ES-I3 (cell line): ENCODE measurements around the gene LDLRAD4.

ENCODE experiments used
- H3K36me3 ChIP-seq: 2 replicates; pipeline ENCODE4 v1.6.1; 2013; ENCODE audit warnings: mild to moderate bottlenecking, low read length, control low read depth, moderate library complexity; ENCODE audit not compliant: insufficient read depth
- H3K4me1 ChIP-seq: 2 replicates; pipeline ENCODE4 v1.6.1; 2013; ENCODE audit warnings: mild to moderate bottlenecking, control low read depth, low read length; ENCODE audit not compliant: insufficient read depth
- H3K9ac ChIP-seq: 2 replicates; pipeline ENCODE4 v1.6.1; 2013; ENCODE audit warnings: low read depth, mild to moderate bottlenecking, low read length, moderate library complexity
- H3K9me3 ChIP-seq: 2 replicates; pipeline ENCODE4 v1.6.1; 2013; ENCODE audit warnings: mild to moderate bottlenecking, low read length, moderate library complexity; ENCODE audit not compliant: control insufficient read depth, insufficient read depth

Gene LDLRAD4

GRCh38 chr18:13267431-13267873, 48.9 kb downstream of the LDLRAD4 start:
- no peak overlapping the region for H3K9ac ChIP-seq
- H3K36me3 ChIP-seq, result no peaks in the 10 kb centered on the region
- no peaks in the 10 kb centered on the region for H3K9me3 ChIP-seq
- peaks cover 21% of the 10 kb centered on the region for H3K4me1 ChIP-seq

GRCh38 chr18:13268158-13269012, 49.8 kb downstream of the LDLRAD4 start:
- peaks cover 21% of the 10 kb centered on the region for H3K4me1 ChIP-seq
- no peaks in the 10 kb centered on the region for H3K9me3 ChIP-seq
- H3K9ac ChIP-seq, result no peak overlapping the region
- no peaks in the 10 kb centered on the region for H3K36me3 ChIP-seq

GRCh38 chr18:13269013-13269280, 50.4 kb downstream of the LDLRAD4 start:
- Histone ChIP-seq H3K9ac (no peak overlapping the region), H3K36me3 (no peaks in the 10 kb centered on the region), H3K9me3 (no peaks in the 10 kb centered on the region), H3K4me1 (peaks cover 21% of the 10 kb centered on the region)

GRCh38 chr18:13269521-13270011, 51.0 kb downstream of the LDLRAD4 start:
- Histone ChIP-seq H3K36me3 (no peaks in the 10 kb centered on the region), H3K9ac (no peak overlapping the region), H3K4me1 (peaks cover 21% of the 10 kb centered on the region), H3K9me3 (no peaks in the 10 kb centered on the region)

GRCh38 chr18:13270279-13270855, 51.8 kb downstream of the LDLRAD4 start:
- H3K4me1 ChIP-seq, result peaks cover 21% of the 10 kb centered on the region
- H3K9me3 ChIP-seq, result no peaks in the 10 kb centered on the region
- H3K36me3 ChIP-seq, result no peaks in the 10 kb centered on the region
- no peak overlapping the region for H3K9ac ChIP-seq

GRCh38 chr18:13271302-13271911, 52.8 kb downstream of the LDLRAD4 start:
- Histone ChIP-seq H3K9ac (no peak overlapping the region), H3K36me3 (no peaks in the 10 kb centered on the region), H3K4me1 (peaks cover 21% of the 10 kb centered on the region), H3K9me3 (no peaks in the 10 kb centered on the region)

- Histone ChIP-seq H3K4me1 (peaks cover 19% of the 10 kb centered on the region), H3K9ac (no peak overlapping the region)
Measured at GRCh38 chr18:13272416-13272815, 53.9 kb downstream of the LDLRAD4 start.

GRCh38 chr18:13273800-13274199, 55.2 kb downstream of the LDLRAD4 start:
- Histone ChIP-seq H3K9ac (no peak overlapping the region), H3K9me3 (no peaks in the 10 kb centered on the region), H3K4me1 (peaks cover 11% of the 10 kb centered on the region), H3K36me3 (no peaks in the 10 kb centered on the region)

More at GRCh38 chr18:13272416-13272815, 53.9 kb downstream of the LDLRAD4 start:
- H3K9me3 ChIP-seq, result no peaks in the 10 kb centered on the region
- no peaks in the 10 kb centered on the region for H3K36me3 ChIP-seq

GRCh38 chr18:13275075-13275474, 56.5 kb downstream of the LDLRAD4 start:
- no peaks in the 10 kb centered on the region for H3K9me3 ChIP-seq
- no peak overlapping the region for H3K9ac ChIP-seq
- no peaks in the 10 kb centered on the region for H3K36me3 ChIP-seq
- H3K4me1 ChIP-seq, result peaks cover 11% of the 10 kb centered on the region

- no peaks in the 10 kb centered on the region for H3K9me3 ChIP-seq
- H3K36me3 ChIP-seq, result no peaks in the 10 kb centered on the region
- H3K4me1 ChIP-seq, result peaks cover 15% of the 10 kb centered on the region
- no peak overlapping the region for H3K9ac ChIP-seq
Measured at GRCh38 chr18:13276530-13277520, 58.3 kb downstream of the LDLRAD4 start.

- Histone ChIP-seq H3K36me3 (no peaks in the 10 kb centered on the region), H3K9ac (no peak overlapping the region), H3K9me3 (no peaks in the 10 kb centered on the region), H3K4me1 (peaks cover 15% of the 10 kb centered on the region)
Measured at GRCh38 chr18:13278062-13278630, 59.6 kb downstream of the LDLRAD4 start.

GRCh38 chr18:13279181-13280069, 60.9 kb downstream of the LDLRAD4 start:
- Histone ChIP-seq H3K4me1 (peaks cover 15% of the 10 kb centered on the region), H3K9ac (no peak overlapping the region), H3K9me3 (no peaks in the 10 kb centered on the region)

More at GRCh38 chr18:13279181-13280069, 60.9 kb downstream of the LDLRAD4 start:
- H3K36me3 ChIP-seq, result no peaks in the 10 kb centered on the region
